Stimulated activated naive B cell treated with anti-CD40 and anti-IgM and Interleukin-4, amounts not matched to agents 10 μg/mL and 1 μg/mL and 100 μg/mL, for 72 hours (primary cell): Measurements from ENCODE around the gene FAM131A.
A peak's percentile ranks its signal among the peaks of the same experiment; 100 is the strongest.

Experiments used
- ATAC-seq, 2 donors: fragments of 150-1000 bp; cut with Tn5 transposase; replicated peaks; 2 replicates each; pipeline ENCODE4 v1.10.0; 2021; ENCODE audit warnings: moderate library complexity in 1 of 2
- DNase-seq: peaks from one replicate; pipeline ENCODE4 v3.0.0; 2021
- H3K27ac Mint-ChIP-seq: one replicate; pipeline ENCODE4 v1.8.0; 2022; ENCODE audit warnings: mild to moderate bottlenecking, mixed read lengths
- H3K27me3 Mint-ChIP-seq, 2 donors: one replicate each; pipeline ENCODE4 v1.8.0; 2022; ENCODE audit warnings: mixed read lengths in 2 of 2
- H3K36me3 Mint-ChIP-seq, 2 donors: one replicate each; pipeline ENCODE4 v1.8.0; 2022; ENCODE audit warnings: mixed read lengths in 2 of 2, mild to moderate bottlenecking in 1 of 2
- H3K4me1 Mint-ChIP-seq, 2 donors: one replicate each; pipeline ENCODE4 v1.8.0; 2022; ENCODE audit warnings: mixed read lengths in 2 of 2, mild to moderate bottlenecking in 1 of 2
- H3K4me3 Mint-ChIP-seq, 2 donors: one replicate each; pipeline ENCODE4 v1.8.0; 2022; ENCODE audit warnings: mild to moderate bottlenecking in 2 of 2, mixed read lengths in 2 of 2, moderate library complexity in 1 of 2
- H3K9me3 Mint-ChIP-seq, 2 donors: one replicate each; pipeline ENCODE4 v1.8.0; 2022; ENCODE audit warnings: mixed read lengths in 2 of 2, mild to moderate bottlenecking in 1 of 2

The FAM131A gene

GRCh38 chr3:184388936-184389230 is 51.5 kb downstream of the FAM131A start:
- DNase-seq, result no peak
- Mint-ChIP-seq H3K4me3 (no peak overlapping the region), H3K36me3 (no peaks in the 10 kb centered on the region), H3K4me1 (no peaks in the 10 kb centered on the region), H3K9me3 (no peaks in the 10 kb centered on the region), H3K27ac (no peak overlapping the region), H3K27me3 (peaks cover 58 to 60% of the 10 kb centered on the region in 2 donors)
- ATAC-seq, result no peak

- no peak for ATAC-seq
- H3K27me3 Mint-ChIP-seq, result peaks cover 53 to 55% of the 10 kb centered on the region in 2 donors
- DNase-seq, result no peak
- no peak overlapping the region for H3K4me3 Mint-ChIP-seq
- H3K4me1 Mint-ChIP-seq, result no peaks in the 10 kb centered on the region
- H3K27ac Mint-ChIP-seq, result peak overlapping the region; percentile 62
- no peaks in the 10 kb centered on the region for H3K9me3 Mint-ChIP-seq
- no peaks in the 10 kb centered on the region for H3K36me3 Mint-ChIP-seq
These were observed 52.0 kb downstream of the FAM131A start for GRCh38 chr3:184389384-184389783.

GRCh38 chr3:184389935-184390528 is 52.6 kb downstream of the FAM131A start:
- no peak for ATAC-seq
- DNase-seq, result no peak
- Mint-ChIP-seq H3K9me3 (no peaks in the 10 kb centered on the region), H3K27ac (no peak overlapping the region), H3K4me1 (no peaks in the 10 kb centered on the region), H3K36me3 (no peaks in the 10 kb centered on the region), H3K27me3 (peaks cover 47 to 51% of the 10 kb centered on the region in 2 donors), H3K4me3 (no peak overlapping the region)

GRCh38 chr3:184391266-184391665 is 53.9 kb downstream of the FAM131A start:
- H3K4me3 Mint-ChIP-seq, result no peak overlapping the region
- no peaks in the 10 kb centered on the region for H3K4me1 Mint-ChIP-seq
- no peak for DNase-seq
- no peak for ATAC-seq
- H3K27me3 Mint-ChIP-seq, result peaks cover 39 to 43% of the 10 kb centered on the region in 2 donors
- H3K36me3 Mint-ChIP-seq, result no peaks in the 10 kb centered on the region
- no peaks in the 10 kb centered on the region for H3K9me3 Mint-ChIP-seq
- no peak overlapping the region for H3K27ac Mint-ChIP-seq

GRCh38 chr3:184395320-184395660 is 57.9 kb downstream of the FAM131A start:
- ATAC-seq (no peak), DNase-seq (no peak)
- H3K36me3 Mint-ChIP-seq, result no peaks in the 10 kb centered on the region
- no peaks in the 10 kb centered on the region for H3K4me1 Mint-ChIP-seq
- H3K9me3 Mint-ChIP-seq, result no peaks in the 10 kb centered on the region
- H3K4me3 Mint-ChIP-seq, result no peak overlapping the region
- H3K27ac Mint-ChIP-seq, result no peak overlapping the region
- peaks cover 25 to 29% of the 10 kb centered on the region in 2 donors for H3K27me3 Mint-ChIP-seq
